GM23338 (cell line): Measurements from ENCODE around the gene ECHDC3. TPM values are rescaled to one million over a fixed set of nuclear protein-coding genes. Genes with fewer than 3 reads are reported as not detected.

Source experiments
- ATAC-seq: fragments of 200-7000 bp; cut with Tn5 transposase; 3 replicates; pipeline ENCODE4 v1.9.1; 2020
- DNase-seq: peaks from one replicate; pipeline ENCODE4 v3.0.0-alpha.2; 2015; ENCODE audit warnings: low spot score
- H2AFZ ChIP-seq: fragments of 200-600 bp; sonication (generic); 2 replicates; pipeline ENCODE4 v1.8.0; 2016; ENCODE audit warnings: antibody characterized with exemption, mild to moderate bottlenecking, moderate library complexity
- H3F3A ChIP-seq: fragments of 200-600 bp; sonication (generic); replicated peaks from 2 replicates; pipeline ENCODE4 v1.8.0; 2017; ENCODE audit warnings: antibody characterized with exemption, mixed run types, low read depth
- H3K27ac ChIP-seq: fragments of 200-600 bp; sonication (generic); 2 replicates; pipeline ENCODE4 v1.6.1; 2016; ENCODE audit warnings: low read depth
- H3K27me3 ChIP-seq: fragments of 200-600 bp; sonication (generic); 2 replicates; pipeline ENCODE4 v1.8.0; 2016; ENCODE audit warnings: mild to moderate bottlenecking, mixed run types, moderate library complexity; ENCODE audit not compliant: insufficient read depth
- H3K36me3 ChIP-seq: fragments of 200-600 bp; sonication (generic); 2 replicates; pipeline ENCODE4 v1.8.0; 2016; ENCODE audit warnings: mild to moderate bottlenecking; ENCODE audit not compliant: insufficient read depth
- H3K4me1 ChIP-seq: fragments of 200-600 bp; sonication (generic); 2 replicates; pipeline ENCODE4 v1.8.0; 2016; ENCODE audit warnings: mild to moderate bottlenecking, moderate library complexity; ENCODE audit not compliant: insufficient read depth
- H3K4me2 ChIP-seq: fragments of 200-600 bp; sonication (generic); 2 replicates; pipeline ENCODE4 v1.7.1; 2017; ENCODE audit warnings: mixed run types
- H3K4me3 ChIP-seq: fragments of 200-600 bp; sonication (generic); 2 replicates; pipeline ENCODE4 v1.6.1; 2016; ENCODE audit warnings: mixed run types
- H3K79me2 ChIP-seq: fragments of 200-600 bp; sonication (generic); replicated peaks from 2 replicates; pipeline ENCODE4 v1.8.0; 2017; ENCODE audit warnings: mild to moderate bottlenecking; ENCODE audit not compliant: insufficient read depth
- H3K9me2 ChIP-seq: fragments of 200-600 bp; sonication (generic); 2 replicates; pipeline ENCODE4 v1.8.0; 2017; ENCODE audit not compliant: insufficient read depth
- H4K20me1 ChIP-seq: fragments of 200-600 bp; sonication (generic); replicated peaks from 2 replicates; pipeline ENCODE4 v1.8.0; 2017; ENCODE audit warnings: mild to moderate bottlenecking; ENCODE audit not compliant: insufficient read depth
- H3K27ac Mint-ChIP-seq: 2 replicates; pipeline ENCODE4 v1.8.0; 2020; ENCODE audit warnings: inconsistent platforms, mild to moderate bottlenecking, moderate library complexity, mixed read lengths
- H3K27me3 Mint-ChIP-seq: 3 replicates; pipeline ENCODE4 v1.8.0; 2022; ENCODE audit warnings: low read depth, mild to moderate bottlenecking, moderate library complexity, mixed read lengths, inconsistent platforms; ENCODE audit not compliant: insufficient read depth, poor library complexity
- H3K36me3 Mint-ChIP-seq: 3 replicates; pipeline ENCODE4 v1.8.0; 2021; ENCODE audit warnings: low read depth, mild to moderate bottlenecking, inconsistent platforms, moderate library complexity, mixed read lengths
- H3K4me1 Mint-ChIP-seq: 3 replicates; pipeline ENCODE4 v1.8.0; 2020; ENCODE audit warnings: mild to moderate bottlenecking, inconsistent platforms, mixed read lengths
- H3K4me3 Mint-ChIP-seq: 3 replicates; pipeline ENCODE4 v1.8.0; 2021; ENCODE audit warnings: moderate library complexity, mild to moderate bottlenecking, inconsistent platforms, mixed read lengths
- H3K9me3 Mint-ChIP-seq: 3 replicates; pipeline ENCODE4 v1.8.0; 2020; ENCODE audit warnings: moderate library complexity, mild to moderate bottlenecking, inconsistent platforms, mixed read lengths
- CREB1 ChIP-seq: fragments of 250-450 bp; sonication (Bioruptor Pico); IDR thresholded peaks from 2 replicates; pipeline ENCODE4 v1.5.0; 2020; ENCODE audit warnings: low read depth, mild to moderate bottlenecking, moderate library complexity
- CTCF ChIP-seq, 2 experiments: fragments of 200-600 bp in 1 of 2; sonication (generic) in 1 of 2; conservative IDR thresholded peaks; 2 replicates each; pipeline versions ENCODE4 v1.5.1 to v1.6.1; 2016 to 2017; ENCODE audit warnings: antibody characterized with exemption in 2 of 2, low read depth in 2 of 2, mild to moderate bottlenecking in 2 of 2, moderate library complexity in 1 of 2
- EZH2phosphoT487 ChIP-seq: fragments of 200-600 bp; sonication (generic); IDR thresholded peaks from one replicate; pipeline ENCODE4 v1.8.1; 2018; ENCODE audit warnings: antibody characterized with exemption; ENCODE audit not compliant: unreplicated experiment
- JUNB ChIP-seq: IDR thresholded peaks from one replicate; pipeline ENCODE4 v1.6.1; 2016; ENCODE audit warnings: antibody characterized with exemption; ENCODE audit not compliant: unreplicated experiment
- POLR2AphosphoS5 ChIP-seq: IDR thresholded peaks from 2 replicates; pipeline ENCODE4 v1.6.1; 2016; ENCODE audit warnings: antibody characterized with exemption, low read depth
- STAT1 ChIP-seq: IDR thresholded peaks from one replicate; pipeline ENCODE4 v1.6.1; 2016; ENCODE audit warnings: antibody characterized with exemption; ENCODE audit not compliant: unreplicated experiment
- ZNF114 ChIP-seq: fragments of 250-450 bp; sonication (Bioruptor Pico); IDR thresholded peaks from 2 replicates; pipeline ENCODE4 v1.5.0; 2020; ENCODE audit warnings: mild to moderate bottlenecking, moderate library complexity
- ZNF331 ChIP-seq: fragments of 250-450 bp; sonication (Bioruptor Pico); IDR thresholded peaks from 2 replicates; pipeline ENCODE4 v1.5.0; 2020; ENCODE audit warnings: low read depth, mild to moderate bottlenecking, moderate library complexity
- ZNF462 ChIP-seq: fragments of 250-450 bp; sonication (Bioruptor Pico); IDR thresholded peaks from 2 replicates; pipeline ENCODE4 v1.5.0; 2020; ENCODE audit warnings: mild to moderate bottlenecking, moderate library complexity
- polyA plus RNA-seq: library from polyadenylated mRNA; unstranded; fragments of >200 nt; fragmentation: Nextera tagmentation; extraction: Ambion mirVana; gene quantifications from 2 replicates; pipeline ENCODE4 v1.2.1, GENCODE V29; 2016
- total RNA-seq: library from RNA; depleted of rRNA; stranded (reverse); fragments of >200 nt; shearing (Covaris generic); gene quantifications from 2 replicates; pipeline ENCODE4 v1.2.3, GENCODE V29; 2014

Gene ECHDC3
- total and polyA plus RNA-seq, 2 experiments from 2014 or later: 16.3 to 50.1 TPM

- TF ChIP-seq ZNF462 (CRISPR knock-in tag) (no peak), JUNB (no peak), CREB1 (CRISPR knock-in tag) (no peak), CTCF (conservative IDR thresholded peaks at IDR 0.05; ENCODE audit: low read depth in 2 of 2) (no peak), ZNF331 (CRISPR knock-in tag) (no peak)
Measured at GRCh38 chr10:11725912-11726311, 16.3 kb upstream of the ECHDC3 start (continued).

- H3K27me3 Mint-ChIP-seq: peaks cover 5% of the 10 kb centered on the region
- Histone ChIP-seq H3K27ac (no peak overlapping the region), H3K4me1 (no peaks in the 10 kb centered on the region), H2AFZ (no peak overlapping the region), H3F3A (no peaks in the 10 kb centered on the region), H3K4me3 (no peak overlapping the region), H3K79me2 (no peaks in the 10 kb centered on the region), H4K20me1 (no peaks in the 10 kb centered on the region), H3K9me2 (no peaks in the 10 kb centered on the region), H3K4me2 (no peak overlapping the region), H3K36me3 (no peaks in the 10 kb centered on the region), H3K27me3 (no peaks in the 10 kb centered on the region)
- DNase-seq (no peak), ATAC-seq (no peak)
- H3K4me1 Mint-ChIP-seq: peaks cover 5% of the 10 kb centered on the region; the same call in 2 of the 3 replicates
- H3K36me3 Mint-ChIP-seq: peaks cover 17% of the 10 kb centered on the region
- no peak overlapping the region for H3K27ac Mint-ChIP-seq
- H3K9me3 Mint-ChIP-seq: peaks cover 35% of the 10 kb centered on the region
- H3K4me3 Mint-ChIP-seq: no peak overlapping the region
- TF ChIP-seq ZNF462 (CRISPR knock-in tag) (no peak), STAT1 (no peak), POLR2AphosphoS5 (no peak), CREB1 (CRISPR knock-in tag) (no peak), EZH2phosphoT487 (no peak), ZNF114 (CRISPR knock-in tag) (no peak)
Measured at GRCh38 chr10:11727563-11727962, 14.6 kb upstream of the ECHDC3 start.
